Measurements from ENCODE around the gene DDAH1.

DNA sequence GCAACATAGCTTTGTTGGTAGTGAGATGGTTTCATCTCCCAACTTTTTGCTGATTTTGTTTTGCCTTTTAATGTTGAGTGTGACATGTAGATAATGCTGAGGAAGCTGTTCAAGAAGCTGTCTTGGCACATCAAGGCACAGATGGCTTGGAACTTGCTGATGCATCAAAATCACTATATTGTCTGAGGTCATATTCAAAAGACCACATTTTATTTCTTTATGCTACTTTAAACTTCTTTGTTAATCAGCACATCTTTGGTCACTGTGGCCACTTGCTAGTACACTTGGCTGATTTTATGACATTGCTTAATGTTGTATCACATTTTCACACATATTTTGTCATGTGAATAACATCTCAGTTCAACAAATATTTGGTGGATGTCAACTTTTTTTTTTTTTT is 101.4 kb downstream of the DDAH1 start:
- TF ChIP-seq, protein P1, sequence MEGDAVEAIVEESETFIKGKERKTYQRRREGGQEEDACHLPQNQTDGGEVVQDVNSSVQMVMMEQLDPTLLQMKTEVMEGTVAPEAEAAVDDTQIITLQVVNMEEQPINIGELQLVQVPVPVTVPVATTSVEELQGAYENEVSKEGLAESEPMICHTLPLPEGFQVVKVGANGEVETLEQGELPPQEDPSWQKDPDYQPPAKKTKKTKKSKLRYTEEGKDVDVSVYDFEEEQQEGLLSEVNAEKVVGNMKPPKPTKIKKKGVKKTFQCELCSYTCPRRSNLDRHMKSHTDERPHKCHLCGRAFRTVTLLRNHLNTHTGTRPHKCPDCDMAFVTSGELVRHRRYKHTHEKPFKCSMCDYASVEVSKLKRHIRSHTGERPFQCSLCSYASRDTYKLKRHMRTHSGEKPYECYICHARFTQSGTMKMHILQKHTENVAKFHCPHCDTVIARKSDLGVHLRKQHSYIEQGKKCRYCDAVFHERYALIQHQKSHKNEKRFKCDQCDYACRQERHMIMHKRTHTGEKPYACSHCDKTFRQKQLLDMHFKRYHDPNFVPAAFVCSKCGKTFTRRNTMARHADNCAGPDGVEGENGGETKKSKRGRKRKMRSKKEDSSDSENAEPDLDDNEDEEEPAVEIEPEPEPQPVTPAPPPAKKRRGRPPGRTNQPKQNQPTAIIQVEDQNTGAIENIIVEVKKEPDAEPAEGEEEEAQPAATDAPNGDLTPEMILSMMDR (IDR thresholded peaks at IDR 0.05; ENCODE audit: low read depth, low read length, poor library complexity, severe bottlenecking), result no peak
- no peak for TF ChIP-seq EZH2phosphoT487 (IDR thresholded peaks at IDR 0.05; ENCODE audit: borderline replicate concordance, low read length)
